Measurements from ENCODE around the gene OBSL1. TPM values are rescaled to one million over a fixed set of nuclear protein-coding genes. Genes with fewer than 3 reads are reported as not detected.

Gene OBSL1
- total RNA-seq (2021; ENCODE audit: unreplicated experiment): 25.5 TPM
- 53.9 TPM for polyA plus RNA-seq (2012; ENCODE audit: insufficient read length)
- Bru-seq, nascent RNA: percentile 45 among the genes with signal in this experiment
- BruChase-seq, experiment 1, labeled RNA remaining after a 2-hour chase: percentile 45 among the genes with signal in this experiment
- percentile 51 among the genes with signal in this experiment for BruChase-seq, experiment 2, labeled RNA remaining after a 6-hour chase
- long read RNA-seq, transcript OBSL1-202 (9 exons, 3,297 nt): major isoform, 25 of 52 reads
- long read RNA-seq, partial matches to known transcripts: 13 of 52 reads
- long read RNA-seq, other reads (novel, unspliced or antisense): 14 of 52 reads

DNA sequence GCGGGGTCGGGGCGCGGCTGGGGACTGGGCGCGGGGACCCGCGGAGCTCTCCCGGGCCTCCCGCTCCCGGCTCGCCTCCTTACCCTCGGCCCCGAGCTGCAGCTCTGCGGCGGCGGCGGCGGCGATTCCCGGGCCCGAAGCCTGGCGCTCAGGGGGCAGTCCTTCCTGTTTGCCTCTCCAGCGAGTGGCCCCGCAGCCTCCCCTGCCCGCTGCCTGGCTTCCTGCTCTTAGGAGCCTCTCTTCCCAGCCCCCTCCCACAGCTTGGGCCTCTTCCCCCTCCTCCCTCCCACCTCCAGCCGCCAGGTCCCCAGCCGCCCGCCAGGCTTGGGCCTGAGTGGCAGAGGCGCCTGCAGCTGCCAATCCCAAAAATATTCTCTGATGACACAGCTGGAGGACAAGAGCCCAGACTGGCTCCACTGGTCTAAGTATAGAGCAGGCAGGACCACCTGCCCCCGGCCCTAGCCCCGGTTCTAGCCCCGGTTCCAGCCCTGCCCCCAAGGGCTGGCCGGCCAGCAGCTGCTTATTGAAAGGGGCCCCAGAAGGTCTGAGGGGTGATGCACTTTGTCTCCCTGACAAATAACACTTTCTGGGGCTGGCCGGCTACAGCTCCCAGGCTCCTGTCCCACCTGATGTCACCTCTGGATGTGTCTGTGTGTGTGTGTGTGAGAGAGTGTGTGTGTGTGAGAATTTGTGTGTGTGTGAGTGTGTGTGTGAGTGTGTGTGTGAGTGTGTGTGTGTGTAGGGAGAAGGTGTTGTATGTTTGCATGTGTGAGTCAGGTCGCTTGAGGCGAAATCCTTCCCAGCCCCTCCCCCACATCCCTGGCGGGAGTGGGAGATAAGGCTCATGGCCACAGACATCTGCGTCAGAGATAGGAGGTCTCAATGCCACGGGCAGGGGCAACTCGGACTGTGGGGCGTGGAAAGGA, at the start of gene OBSL1:
Gene OBSL1 (minus strand): TSS at position 229 of the 926 bp plus-strand sequence. CDS start 307 bp downstream, outside the sequence.
- Histone ChIP-seq H3K9me3 (ENCODE audit: control insufficient read depth, insufficient read depth, low read depth, low read length) (no peaks in the 10 kb centered on the region), H3K27ac (ENCODE audit: low read length) (peak within 1 kb of the TSS; percentile 59; the same call in 1 of the 2 replicates), H3K4me1 (ENCODE audit: control insufficient read depth, insufficient read depth, low read length) (peaks cover 16% of the 10 kb centered on the region), H3K4me3 (ENCODE audit: low read depth in 2 of 2, low read length in 2 of 2) (peak within 1 kb of the TSS; percentile 49), H3K36me3 (ENCODE audit: control insufficient read depth, insufficient read depth, low read length) (no peaks in the 10 kb centered on the region), H3K27me3 (ENCODE audit: control insufficient read depth, insufficient read depth, low read length) (no peaks in the 10 kb centered on the region)
- CTCF ChIA-PET: interaction anchor here (1.2 kb wide), 1 partner anchor 11 kb away, joined by 3 read pairs; no protein-coding TSS in a partner anchor
- intact Hi-C loops (cut with micrococcal nuclease; ENCODE audit: unreplicated experiment) (no loop called here), in situ Hi-C loops (cut with HindIII; ENCODE audit: low pct_unique_long_range_greater_than_20kb, low sequenced_read_pairs) (no loop called here)
- DNase-seq (ENCODE audit: low read depth, low spot score) (no peak), ATAC-seq (peak; percentile 84)
- no peak for TF ChIP-seq POLR2AphosphoS5 (IDR thresholded peaks at IDR 0.05; ENCODE audit: low read depth, low read length)
- TF ChIP-seq, protein P1, sequence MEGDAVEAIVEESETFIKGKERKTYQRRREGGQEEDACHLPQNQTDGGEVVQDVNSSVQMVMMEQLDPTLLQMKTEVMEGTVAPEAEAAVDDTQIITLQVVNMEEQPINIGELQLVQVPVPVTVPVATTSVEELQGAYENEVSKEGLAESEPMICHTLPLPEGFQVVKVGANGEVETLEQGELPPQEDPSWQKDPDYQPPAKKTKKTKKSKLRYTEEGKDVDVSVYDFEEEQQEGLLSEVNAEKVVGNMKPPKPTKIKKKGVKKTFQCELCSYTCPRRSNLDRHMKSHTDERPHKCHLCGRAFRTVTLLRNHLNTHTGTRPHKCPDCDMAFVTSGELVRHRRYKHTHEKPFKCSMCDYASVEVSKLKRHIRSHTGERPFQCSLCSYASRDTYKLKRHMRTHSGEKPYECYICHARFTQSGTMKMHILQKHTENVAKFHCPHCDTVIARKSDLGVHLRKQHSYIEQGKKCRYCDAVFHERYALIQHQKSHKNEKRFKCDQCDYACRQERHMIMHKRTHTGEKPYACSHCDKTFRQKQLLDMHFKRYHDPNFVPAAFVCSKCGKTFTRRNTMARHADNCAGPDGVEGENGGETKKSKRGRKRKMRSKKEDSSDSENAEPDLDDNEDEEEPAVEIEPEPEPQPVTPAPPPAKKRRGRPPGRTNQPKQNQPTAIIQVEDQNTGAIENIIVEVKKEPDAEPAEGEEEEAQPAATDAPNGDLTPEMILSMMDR (IDR thresholded peaks at IDR 0.05): no peak
- no peak for TF ChIP-seq TCF7L2 (IDR thresholded peaks at IDR 0.05; ENCODE audit: low read depth, low read length)
- TF ChIP-seq SIN3A (IDR thresholded peaks at IDR 0.05; ENCODE audit: borderline replicate concordance, insufficient read depth, low read depth, low read length): no peak
- TF ChIP-seq, protein P2, sequence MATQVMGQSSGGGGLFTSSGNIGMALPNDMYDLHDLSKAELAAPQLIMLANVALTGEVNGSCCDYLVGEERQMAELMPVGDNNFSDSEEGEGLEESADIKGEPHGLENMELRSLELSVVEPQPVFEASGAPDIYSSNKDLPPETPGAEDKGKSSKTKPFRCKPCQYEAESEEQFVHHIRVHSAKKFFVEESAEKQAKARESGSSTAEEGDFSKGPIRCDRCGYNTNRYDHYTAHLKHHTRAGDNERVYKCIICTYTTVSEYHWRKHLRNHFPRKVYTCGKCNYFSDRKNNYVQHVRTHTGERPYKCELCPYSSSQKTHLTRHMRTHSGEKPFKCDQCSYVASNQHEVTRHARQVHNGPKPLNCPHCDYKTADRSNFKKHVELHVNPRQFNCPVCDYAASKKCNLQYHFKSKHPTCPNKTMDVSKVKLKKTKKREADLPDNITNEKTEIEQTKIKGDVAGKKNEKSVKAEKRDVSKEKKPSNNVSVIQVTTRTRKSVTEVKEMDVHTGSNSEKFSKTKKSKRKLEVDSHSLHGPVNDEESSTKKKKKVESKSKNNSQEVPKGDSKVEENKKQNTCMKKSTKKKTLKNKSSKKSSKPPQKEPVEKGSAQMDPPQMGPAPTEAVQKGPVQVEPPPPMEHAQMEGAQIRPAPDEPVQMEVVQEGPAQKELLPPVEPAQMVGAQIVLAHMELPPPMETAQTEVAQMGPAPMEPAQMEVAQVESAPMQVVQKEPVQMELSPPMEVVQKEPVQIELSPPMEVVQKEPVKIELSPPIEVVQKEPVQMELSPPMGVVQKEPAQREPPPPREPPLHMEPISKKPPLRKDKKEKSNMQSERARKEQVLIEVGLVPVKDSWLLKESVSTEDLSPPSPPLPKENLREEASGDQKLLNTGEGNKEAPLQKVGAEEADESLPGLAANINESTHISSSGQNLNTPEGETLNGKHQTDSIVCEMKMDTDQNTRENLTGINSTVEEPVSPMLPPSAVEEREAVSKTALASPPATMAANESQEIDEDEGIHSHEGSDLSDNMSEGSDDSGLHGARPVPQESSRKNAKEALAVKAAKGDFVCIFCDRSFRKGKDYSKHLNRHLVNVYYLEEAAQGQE (IDR thresholded peaks at IDR 0.05; ENCODE audit: insufficient read depth in 1 of 2, low read depth in 2 of 2, low read length in 1 of 2): no peak
- BruUV-seq (replicated peaks): no TSS peak
- POLR2A ChIA-PET: interaction anchor here (1.4 kb wide), 1 partner anchor 25 kb away, joined by 3 read pairs; no protein-coding TSS in a partner anchor

DNA sequence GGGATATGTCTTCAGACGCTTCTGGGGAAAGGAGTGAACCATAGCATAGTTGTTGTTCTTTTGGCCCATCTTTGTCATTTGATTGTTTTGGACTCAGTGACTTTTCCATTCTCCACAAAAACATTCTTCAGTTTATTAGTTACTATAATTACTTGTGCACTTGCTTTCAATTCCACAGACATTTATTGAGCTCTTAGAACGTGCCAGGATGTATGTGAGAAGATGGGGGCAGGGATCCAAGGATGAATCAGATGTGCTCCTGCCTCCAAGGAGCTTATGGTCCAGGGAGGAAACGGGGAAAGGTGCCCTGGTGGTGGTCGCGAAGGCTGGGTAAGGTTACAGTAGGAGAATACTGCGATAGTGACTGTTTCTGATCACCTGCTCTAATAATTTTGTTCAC, 49.2 kb upstream of the OBSL1 start:
- in situ Hi-C loops (cut with HindIII; ENCODE audit: low pct_unique_long_range_greater_than_20kb, low sequenced_read_pairs) (no loop called here), intact Hi-C loops (cut with micrococcal nuclease; ENCODE audit: unreplicated experiment) (no loop called here)
- CTCF ChIA-PET: no interaction called here

More for the DNA sequence above, 49.2 kb upstream of the OBSL1 start:
- BruUV-seq (replicated peaks): no TSS peak
- Histone ChIP-seq H3K27me3 (ENCODE audit: control insufficient read depth, insufficient read depth, low read length) (no peaks in the 10 kb centered on the region), H3K4me1 (ENCODE audit: control insufficient read depth, insufficient read depth, low read length) (no peaks in the 10 kb centered on the region), H3K4me3 (ENCODE audit: low read depth in 2 of 2, low read length in 2 of 2) (no peak overlapping the region), H3K36me3 (ENCODE audit: control insufficient read depth, insufficient read depth, low read length) (no peaks in the 10 kb centered on the region), H3K27ac (ENCODE audit: low read length) (no peak overlapping the region), H3K9me3 (ENCODE audit: control insufficient read depth, insufficient read depth, low read depth, low read length) (no peaks in the 10 kb centered on the region)
- POLR2A ChIA-PET: no interaction called here
- ATAC-seq: no peak
- TF ChIP-seq, protein P2 (IDR thresholded peaks at IDR 0.05; ENCODE audit: insufficient read depth in 1 of 2, low read depth in 2 of 2, low read length in 1 of 2): no peak
- TF ChIP-seq SIN3A (IDR thresholded peaks at IDR 0.05; ENCODE audit: borderline replicate concordance, insufficient read depth, low read depth, low read length): no peak
- DNase-seq (ENCODE audit: low read depth, low spot score): no peak

Data from Panc1 (cell line).